Activated CD4-positive, alpha-beta T cell treated with anti-CD3 and anti-CD28 coated beads, Interleukin-2, amount 10 ng/mL, durations not matched to agents 24 days and 14 days (primary cell): ENCODE results near the gene ISCU. TPM values are rescaled to one million over a fixed set of nuclear protein-coding genes. Genes with fewer than 3 reads are reported as not detected.
A peak's percentile ranks its signal among the peaks of the same experiment; 100 is the strongest.
"Not testable (repeated sequence)": the region's sequence is repeated elsewhere in the genome, so short reads cannot be mapped to it uniquely, and the experiment has no call there.

Experiments
- DNase-seq: peaks from one replicate; pipeline ENCODE4 v3.0.0; 2022
- H3K27ac Mint-ChIP-seq: one replicate; pipeline ENCODE4 v1.8.0; 2022; ENCODE audit warnings: mild to moderate bottlenecking, mixed read lengths
- H3K27me3 Mint-ChIP-seq: one replicate; pipeline ENCODE4 v1.8.0; 2022; ENCODE audit warnings: mixed read lengths
- H3K36me3 Mint-ChIP-seq: one replicate; pipeline ENCODE4 v1.8.0; 2022; ENCODE audit warnings: low read depth, mild to moderate bottlenecking, mixed read lengths
- H3K4me1 Mint-ChIP-seq: one replicate; pipeline ENCODE4 v1.8.0; 2021; ENCODE audit warnings: mixed read lengths
- H3K4me3 Mint-ChIP-seq: one replicate; pipeline ENCODE4 v1.8.0; 2022; ENCODE audit warnings: mild to moderate bottlenecking, moderate library complexity, mixed read lengths
- H3K9me3 Mint-ChIP-seq: one replicate; pipeline ENCODE4 v1.8.0; 2021; ENCODE audit warnings: mixed read lengths
- intact Hi-C: fragments of 100-400 bp; cut with micrococcal nuclease; formaldehyde crosslinking; loops from one replicate; pipeline ENCODE4 v1.15.1; 2023
- total RNA-seq: library from RNA; stranded (reverse); gene quantifications from 2 replicates; pipeline ENCODE4 v1.2.3, GENCODE V29; 2022

The ISCU gene
- total RNA-seq, 1 donor from 2014 or later: 61.5 TPM

DNA sequence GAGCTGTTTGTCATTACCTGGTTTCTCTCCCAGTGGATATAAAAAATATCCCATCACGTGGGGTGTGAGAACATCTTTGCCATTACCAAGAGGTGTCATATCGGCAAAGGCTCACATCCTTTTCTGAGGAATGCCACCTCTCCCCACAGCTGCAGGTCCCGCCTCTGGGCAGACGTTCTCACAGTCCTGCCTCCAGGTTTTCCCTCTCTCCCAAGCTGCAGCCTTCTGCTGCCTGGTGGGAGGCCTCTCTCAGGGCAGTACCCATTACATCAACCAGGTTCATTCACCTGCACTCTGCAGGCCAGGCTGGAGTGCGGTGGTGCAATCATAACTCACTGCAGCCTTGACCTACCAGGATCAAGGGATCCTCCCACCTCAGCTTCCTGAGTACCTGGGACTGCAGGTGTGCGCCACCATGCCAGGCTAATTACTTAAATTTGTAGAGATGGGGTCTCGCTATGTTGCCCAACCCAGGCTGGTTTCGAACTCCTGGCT, 50.4 kb downstream of the ISCU start:
- H3K4me3 Mint-ChIP-seq: no peak overlapping the region
- no peak for DNase-seq
- H3K9me3 Mint-ChIP-seq: peaks cover 7% of the 10 kb centered on the region
- intact Hi-C loops: no loop called here
- peaks cover 3% of the 10 kb centered on the region for H3K27me3 Mint-ChIP-seq
- H3K27ac Mint-ChIP-seq: no peak overlapping the region
- peaks cover 32% of the 10 kb centered on the region for H3K4me1 Mint-ChIP-seq
- H3K36me3 Mint-ChIP-seq: peaks cover 22% of the 10 kb centered on the region

- Mint-ChIP-seq H3K4me1 (peaks cover 38% of the 10 kb centered on the region), H3K4me3 (no peak overlapping the region), H3K27ac (no peak overlapping the region), H3K27me3 (peaks cover 3% of the 10 kb centered on the region), H3K9me3 (peaks cover 7% of the 10 kb centered on the region), H3K36me3 (peaks cover 25% of the 10 kb centered on the region)
- DNase-seq: no peak
- intact Hi-C loops: no loop called here
Measured at GRCh38 chr12:108613548-108613947, 51.2 kb downstream of the ISCU start.

- peak overlapping the region; percentile 10 for H3K27ac Mint-ChIP-seq
- H3K4me3 Mint-ChIP-seq: no peak overlapping the region
- H3K4me1 Mint-ChIP-seq: peaks cover 40% of the 10 kb centered on the region
- intact Hi-C loops: no loop called here
- peaks cover 27% of the 10 kb centered on the region for H3K36me3 Mint-ChIP-seq
- H3K27me3 Mint-ChIP-seq: peaks cover 3% of the 10 kb centered on the region
- no peak for DNase-seq
- H3K9me3 Mint-ChIP-seq: peaks cover 7% of the 10 kb centered on the region
Measured at GRCh38 chr12:108614041-108614440, 51.6 kb downstream of the ISCU start.

DNA sequence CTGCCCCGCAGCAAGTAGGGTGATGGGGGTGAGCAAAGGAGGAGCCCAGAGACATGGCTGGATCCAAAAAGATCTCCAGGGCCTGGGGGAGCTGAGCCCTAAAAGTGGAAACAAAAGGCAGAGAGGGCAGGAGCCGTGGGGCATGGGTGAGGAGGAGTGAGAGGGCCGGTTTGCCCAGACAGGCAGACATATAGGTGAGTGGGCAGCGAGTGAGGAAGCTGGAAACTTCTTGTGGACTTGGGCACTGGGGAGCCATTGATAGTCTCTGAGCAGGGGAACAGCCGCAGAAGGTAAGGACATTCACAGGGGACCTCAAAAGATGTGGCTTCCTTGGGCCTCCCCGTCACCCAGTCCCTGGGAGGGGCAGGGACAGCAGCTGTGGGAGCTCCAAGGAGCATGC, 52.2 kb downstream of the ISCU start:
- Mint-ChIP-seq H3K36me3 (peaks cover 28% of the 10 kb centered on the region), H3K4me3 (no peak overlapping the region), H3K27ac (peak overlapping the region; percentile 10), H3K4me1 (peaks cover 44% of the 10 kb centered on the region), H3K9me3 (peaks cover 7% of the 10 kb centered on the region), H3K27me3 (peaks cover 3% of the 10 kb centered on the region)
- DNase-seq: no peak
- intact Hi-C loops: loop anchor here (5.0 kb wide), 1 partner anchor 97 kb away; the partner anchor contains the start of gene FICD

- no peak for DNase-seq
- H3K27me3 Mint-ChIP-seq: no peaks in the 10 kb centered on the region
- peaks cover 7% of the 10 kb centered on the region for H3K9me3 Mint-ChIP-seq
- peaks cover 38% of the 10 kb centered on the region for H3K36me3 Mint-ChIP-seq
- intact Hi-C loops: loop anchor here (2.0 to 5.0 kb wide), 2 partner anchors 17 to 99 kb away; partner anchors contain the start of genes FICD and SELPLG
- no peak overlapping the region for H3K4me3 Mint-ChIP-seq
- H3K27ac Mint-ChIP-seq: peak overlapping the region; percentile 93
- peaks cover 50% of the 10 kb centered on the region for H3K4me1 Mint-ChIP-seq
Measured at GRCh38 chr12:108615918-108616317, 53.5 kb downstream of the ISCU start.

GRCh38 chr12:108616359-108616758, 54.0 kb downstream of the ISCU start:
- no peak for DNase-seq
- peaks cover 7% of the 10 kb centered on the region for H3K9me3 Mint-ChIP-seq
- H3K27me3 Mint-ChIP-seq: no peaks in the 10 kb centered on the region
- intact Hi-C loops: loop anchor here (2.0 to 5.0 kb wide), 2 partner anchors 16 to 99 kb away; partner anchors contain the start of genes FICD and SELPLG
- H3K4me3 Mint-ChIP-seq: peak overlapping the region; percentile 59
- peaks cover 41% of the 10 kb centered on the region for H3K36me3 Mint-ChIP-seq
- H3K4me1 Mint-ChIP-seq: peaks cover 53% of the 10 kb centered on the region
- peak overlapping the region; percentile 93 for H3K27ac Mint-ChIP-seq

GRCh38 chr12:108616941-108617858, 54.8 kb downstream of the ISCU start:
- DNase-seq: peak; percentile 92
- H3K27ac Mint-ChIP-seq: peak overlapping the region; percentile 93
- no peaks in the 10 kb centered on the region for H3K27me3 Mint-ChIP-seq
- H3K36me3 Mint-ChIP-seq: peaks cover 48% of the 10 kb centered on the region
- peaks cover 7% of the 10 kb centered on the region for H3K9me3 Mint-ChIP-seq
- intact Hi-C loops: loop anchor here (1.0 to 5.0 kb wide), 5 partner anchors 16 to 186 kb away; partner anchors contain the start of genes FICD and SELPLG
- peaks cover 50% of the 10 kb centered on the region for H3K4me1 Mint-ChIP-seq
- H3K4me3 Mint-ChIP-seq: peak overlapping the region; percentile 60

DNA sequence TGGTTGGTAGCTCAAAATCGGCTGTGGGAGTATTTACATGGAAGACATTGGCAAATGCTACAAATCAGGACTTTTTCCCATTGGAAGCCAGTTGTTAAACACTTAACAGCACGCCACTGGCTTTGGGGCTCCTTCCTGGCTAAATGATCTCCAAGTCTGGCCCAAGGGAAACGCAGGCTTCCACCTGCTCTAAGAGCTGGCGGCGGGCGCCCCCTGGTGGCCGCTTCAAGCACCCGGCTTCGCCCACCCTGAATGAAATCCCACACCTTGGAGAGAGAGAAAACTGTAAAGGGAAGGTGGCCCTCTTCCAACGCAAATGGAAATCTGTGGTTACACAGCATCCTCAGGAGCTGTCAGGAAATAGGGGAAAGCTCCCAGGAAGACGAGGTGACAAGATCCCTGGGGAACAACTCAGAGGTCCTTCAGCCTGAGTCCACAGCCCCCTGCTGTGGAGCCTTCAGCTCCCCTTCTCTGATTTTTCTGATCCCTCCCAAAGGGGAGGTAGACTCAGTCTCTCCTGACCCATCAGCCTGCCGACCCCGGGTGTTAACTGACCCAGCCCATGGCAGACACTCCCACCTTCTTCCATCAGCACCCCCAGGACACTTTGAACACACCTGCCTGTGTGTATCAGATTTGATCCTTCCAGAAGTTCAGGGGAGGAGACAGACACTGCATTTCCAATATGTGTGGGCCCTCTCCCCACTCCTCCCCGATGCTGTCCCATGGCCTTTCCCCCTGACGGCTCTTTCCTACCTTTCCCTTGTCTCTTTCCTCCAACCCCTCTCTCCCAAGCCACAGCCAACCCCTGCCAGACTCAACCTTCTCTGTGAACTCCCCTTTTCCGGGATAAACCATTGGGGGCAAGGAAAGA, 55.9 kb downstream of the ISCU start:
- Mint-ChIP-seq H3K36me3 (peaks cover 58% of the 10 kb centered on the region), H3K4me3 (no peak overlapping the region), H3K27me3 (no peaks in the 10 kb centered on the region), H3K4me1 (peaks cover 50% of the 10 kb centered on the region), H3K27ac (peak overlapping the region; percentile 83), H3K9me3 (peaks cover 7% of the 10 kb centered on the region)
- DNase-seq: peak; percentile 93
- intact Hi-C loops: loop anchor here (1.0 to 5.0 kb wide), 3 partner anchors 10 to 101 kb away; partner anchors contain the start of gene FICD

DNA sequence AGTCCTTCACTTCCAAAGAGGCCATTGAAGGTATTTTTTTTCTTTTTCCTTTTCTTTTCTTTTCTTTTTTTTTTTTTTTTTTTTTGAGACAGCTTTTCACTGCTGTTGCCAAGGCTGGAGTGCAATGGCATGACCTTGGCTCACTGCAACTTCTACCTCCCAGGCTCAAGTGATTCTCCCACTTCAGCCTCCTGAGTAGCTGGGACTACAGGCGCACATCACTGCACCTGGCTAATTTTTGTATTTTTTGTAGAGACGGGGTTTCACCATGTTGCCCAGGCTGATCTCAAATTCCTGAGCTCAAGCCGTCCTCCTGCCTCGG, 56.5 kb downstream of the ISCU start:
- H3K9me3 Mint-ChIP-seq, H3K27ac Mint-ChIP-seq, DNase-seq, H3K27me3 Mint-ChIP-seq, H3K4me3 Mint-ChIP-seq: not testable (repeated sequence)
- H3K36me3 Mint-ChIP-seq: peaks cover 64% of the 10 kb centered on the region
- intact Hi-C loops: loop anchor here (1.0 to 5.0 kb wide), 3 partner anchors 9 to 102 kb away; partner anchors contain the start of gene FICD
- H3K4me1 Mint-ChIP-seq: peaks cover 50% of the 10 kb centered on the region

Other genes starting within 250 kb of the ISCU start
- not detected in 2 replicates for gene CMKLR1, start 223.3 kb upstream of the ISCU start, total RNA-seq
- gene FICD, start 47.3 kb upstream of the ISCU start, total RNA-seq: 5.9 and 6.6 TPM in 2 replicates
- gene SART3, start 1.4 kb upstream of the ISCU start, total RNA-seq: 89.1 and 90.5 TPM in 2 replicates
- gene TMEM119, start 35.5 kb downstream of the ISCU start, total RNA-seq: 0.47 TPM in 1 of 2 replicates, not detected in the other
- 47.4 and 49.4 TPM in 2 replicates for gene SELPLG, start 71.3 kb downstream of the ISCU start, total RNA-seq
- 64.6 and 70.1 TPM in 2 replicates for gene CORO1C, start 168.9 kb downstream of the ISCU start, total RNA-seq